Posterior cingulate gyrus (tissue), 11 donors: Measurements from ENCODE around the gene SAMD14.

Experiments
- DNase-seq, 10 donors: peaks; one replicate each; pipeline versions ENCODE4 v3.0.0 to v3.0.0-alpha.2; 2020 to 2021; ENCODE audit warnings: mixed read lengths in 3 of 10
- intact Hi-C: fragments of 100-400 bp; cut with DNase I; formaldehyde crosslinking; loops from one replicate; pipeline ENCODE4 v1.15.1; 2023

The SAMD14 gene

GRCh38 chr17:50118076-50118827, 11.7 kb downstream of the SAMD14 start:
- intact Hi-C loops = no loop called here
- DNase-seq = peak in 1 of 10 donors; percentile 73

GRCh38 chr17:50117202-50118051, 12.5 kb downstream of the SAMD14 start:
- intact Hi-C loops = no loop called here
- peak in 5 of 10 donors; percentile 43 to 93 (median 88) for DNase-seq

GRCh38 chr17:50115756-50116155, 14.2 kb downstream of the SAMD14 start:
- DNase-seq = no peak
- intact Hi-C loops = no loop called here

- intact Hi-C loops = no loop called here
- DNase-seq = no peak
Observed at GRCh38 chr17:50114849-50115357, 15.1 kb downstream of the SAMD14 start.

GRCh38 chr17:50114401-50114800, 15.6 kb downstream of the SAMD14 start:
- intact Hi-C loops = no loop called here
- no peak for DNase-seq

- intact Hi-C loops = no loop called here
Observed at GRCh38 chr17:50113624-50114320, 16.2 kb downstream of the SAMD14 start.

GRCh38 chr17:50112694-50113093, 17.3 kb downstream of the SAMD14 start:
- intact Hi-C loops = no loop called here
- no peak for DNase-seq

More at GRCh38 chr17:50113624-50114320, 16.2 kb downstream of the SAMD14 start:
- peak in 1 of 10 donors; percentile 73 for DNase-seq

- intact Hi-C loops = no loop called here
- DNase-seq = peak in 3 of 10 donors; percentile 50 to 85 (median 66)
Observed at GRCh38 chr17:50111673-50112655, 18.0 kb downstream of the SAMD14 start.

- intact Hi-C loops = no loop called here
- DNase-seq = peak in 1 of 10 donors; percentile 84
Observed at GRCh38 chr17:50110591-50111349, 19.2 kb downstream of the SAMD14 start.

- intact Hi-C loops = no loop called here
- DNase-seq = no peak
Observed at GRCh38 chr17:50109785-50110184, 20.2 kb downstream of the SAMD14 start.

- intact Hi-C loops = no loop called here
- no peak for DNase-seq
Observed at GRCh38 chr17:50109207-50109606, 20.8 kb downstream of the SAMD14 start.

GRCh38 chr17:50108556-50108955, 21.4 kb downstream of the SAMD14 start:
- intact Hi-C loops = no loop called here
- DNase-seq = peak in 1 of 10 donors; percentile 59

- intact Hi-C loops = no loop called here
- peak in 1 of 10 donors; percentile 46 for DNase-seq
Observed at GRCh38 chr17:50107790-50108414, 22.1 kb downstream of the SAMD14 start.

GRCh38 chr17:50106393-50107131, 23.4 kb downstream of the SAMD14 start:
- peak in 2 of 10 donors; percentile 30 to 51 for DNase-seq
- intact Hi-C loops = no loop called here

- intact Hi-C loops = no loop called here
- DNase-seq = peak in 2 of 10 donors; percentile 48 to 72
Observed at GRCh38 chr17:50105811-50106210, 24.1 kb downstream of the SAMD14 start.

- intact Hi-C loops = no loop called here
- DNase-seq = peak in 1 of 10 donors; percentile 25
Observed at GRCh38 chr17:50103941-50104340, 26.0 kb downstream of the SAMD14 start.

- intact Hi-C loops = no loop called here
- peak in 1 of 10 donors; percentile 29 for DNase-seq
Observed at GRCh38 chr17:50103252-50103651, 26.7 kb downstream of the SAMD14 start.
